CD4-positive, alpha-beta T cell (primary cell): ENCODE results near the gene FEM1A. TPM values are rescaled to one million over a fixed set of nuclear protein-coding genes. Genes with fewer than 3 reads are reported as not detected.
"Not testable (repeated sequence)": the region's sequence is repeated elsewhere in the genome, so short reads cannot be mapped to it uniquely, and the experiment has no call there.

ENCODE experiments used
- ATAC-seq: fragments of 200-7000 bp; cut with Tn5 transposase; one replicate; pipeline ENCODE4 v1.10.0; 2022; ENCODE audit warnings: mild to moderate bottlenecking; ENCODE audit not compliant: poor library complexity
- CTCF ChIA-PET: fragments of 350-600 bp; sonication (Branson Sonifier 250); formaldehyde crosslinking; loops from one replicate; lab custom pipeline; 2021; ENCODE audit warnings: antibody characterized with exemption, inconsistent platforms; lab: Charles Lee
- POLR2A ChIA-PET: fragments of 350-600 bp; sonication (Branson Sonifier 250); formaldehyde crosslinking; loops from one replicate; lab custom pipeline; 2021; ENCODE audit warnings: antibody characterized with exemption, inconsistent platforms; lab: Charles Lee
- DNase-seq, 14 experiments: peaks; one replicate each; pipeline ENCODE4 v3.0.0-alpha.2; 2013 to 2020; ENCODE audit warnings: mixed read lengths in 2 of 14
- H3K27ac ChIP-seq, 2 donors: one replicate each; pipeline versions ENCODE4 v1.5.1 to v1.7.0; 2013; ENCODE audit warnings: low read length in 2 of 2, low read depth in 1 of 2, mild to moderate bottlenecking in 1 of 2
- H3K27me3 ChIP-seq, 2 experiments: 1 replicate in 1 of 2; 2 replicates in 1 of 2; pipeline versions ENCODE4 v1.6.1 to v1.7.0; 2013; ENCODE audit warnings: low read length in 2 of 2, control low read depth in 1 of 2, mild to moderate bottlenecking in 1 of 2, moderate library complexity in 1 of 2; ENCODE audit not compliant: insufficient read depth in 2 of 2, control insufficient read depth in 1 of 2
- H3K36me3 ChIP-seq: one replicate; pipeline ENCODE4 v1.6.1; 2013; ENCODE audit warnings: low read length, control low read depth; ENCODE audit not compliant: insufficient read depth
- H3K4me1 ChIP-seq: one replicate; pipeline ENCODE4 v1.6.1; 2013; ENCODE audit warnings: low read length, control low read depth; ENCODE audit not compliant: insufficient read depth
- H3K4me3 ChIP-seq: one replicate; pipeline ENCODE4 v1.5.1; 2013; ENCODE audit warnings: mild to moderate bottlenecking, low read length, moderate library complexity
- H3K9me3 ChIP-seq, 2 experiments: 1 replicate in 1 of 2; 2 replicates in 1 of 2; pipeline versions ENCODE4 v1.6.1 to v1.7.0; 2013; ENCODE audit warnings: low read length in 2 of 2, mild to moderate bottlenecking in 2 of 2, control low read depth in 1 of 2, moderate library complexity in 1 of 2; ENCODE audit not compliant: control insufficient read depth in 1 of 2, insufficient read depth in 1 of 2
- H3K27ac Mint-ChIP-seq: one replicate; pipeline ENCODE4 v1.8.0; 2020; ENCODE audit warnings: mixed read lengths
- H3K27me3 Mint-ChIP-seq: one replicate; pipeline ENCODE4 v1.8.0; 2021; ENCODE audit warnings: mixed read lengths
- H3K36me3 Mint-ChIP-seq: one replicate; pipeline ENCODE4 v1.8.0; 2021; ENCODE audit warnings: low read depth, mixed read lengths
- H3K4me1 Mint-ChIP-seq: one replicate; pipeline ENCODE4 v1.8.0; 2021; ENCODE audit warnings: low read depth, mixed read lengths
- H3K4me3 Mint-ChIP-seq: one replicate; pipeline ENCODE4 v1.8.0; 2020; ENCODE audit warnings: mild to moderate bottlenecking, mixed read lengths
- H3K9me3 Mint-ChIP-seq: one replicate; pipeline ENCODE4 v1.8.0; 2020; ENCODE audit warnings: mixed read lengths
- intact Hi-C, 2 experiments: fragments of 100-400 bp; cut with DNase I in 1 of 2; cut with micrococcal nuclease in 1 of 2; formaldehyde crosslinking; loops; one replicate each; pipeline versions ENCODE4 v1.15.1 to v1.9.0; 2023 to 2025; cut with DNase I, micrococcal nuclease
- total RNA-seq, 174 experiments: library from RNA in 2 of 174; stranded (reverse) in 2 of 174; gene quantifications; one replicate each; pipeline ENCODE4 v1.2.3 and lab custom pipeline; 2021 to 2026
- TF ChIP-seq, protein P1 (sequence below): fragments of 200-600 bp; IDR thresholded peaks from one replicate; pipeline ENCODE4 v1.8.0; 2022; ENCODE audit warnings: antibody characterized with exemption, mild to moderate bottlenecking

The FEM1A gene
- total RNA-seq, 2 experiments from 2014 or later, result 11.8 to 12.1 TPM

DNA sequence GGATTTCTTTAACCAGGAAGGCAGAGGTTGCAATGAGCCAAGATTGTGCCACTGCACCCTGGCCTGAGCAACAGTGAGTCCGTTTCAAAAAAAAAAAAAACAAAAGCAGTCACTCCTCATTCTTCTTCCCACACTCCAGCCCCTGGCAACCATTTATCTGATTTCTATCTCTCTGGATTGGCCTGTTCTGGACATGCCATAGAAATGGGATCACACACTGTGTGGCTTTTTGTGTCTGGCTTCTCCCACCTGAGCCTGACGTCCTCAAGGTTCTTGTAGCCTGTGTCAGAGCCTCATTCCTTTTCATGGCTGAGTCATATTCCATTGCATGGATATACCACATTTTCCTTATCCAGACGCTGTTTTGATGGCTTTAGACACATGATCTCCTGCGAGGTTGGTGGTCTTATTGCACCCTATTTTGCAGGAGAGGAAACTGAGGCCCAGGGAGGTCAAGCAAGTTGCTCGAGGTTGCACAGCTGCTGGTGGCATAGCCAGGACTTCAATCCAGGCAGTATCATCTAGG lies 15.8 kb upstream of the FEM1A start:
- Histone ChIP-seq H3K36me3 (no peaks in the 10 kb centered on the region), H3K27ac (no peak overlapping the region), H3K9me3 (peaks cover under 1 to 10% of the 10 kb centered on the region in 2 experiments), H3K4me3 (no peak overlapping the region), H3K27me3 (peaks cover 0 to 13% of the 10 kb centered on the region in 2 experiments), H3K4me1 (no peaks in the 10 kb centered on the region)
- H3K36me3 Mint-ChIP-seq, result no peaks in the 10 kb centered on the region
- TF ChIP-seq, protein P1, sequence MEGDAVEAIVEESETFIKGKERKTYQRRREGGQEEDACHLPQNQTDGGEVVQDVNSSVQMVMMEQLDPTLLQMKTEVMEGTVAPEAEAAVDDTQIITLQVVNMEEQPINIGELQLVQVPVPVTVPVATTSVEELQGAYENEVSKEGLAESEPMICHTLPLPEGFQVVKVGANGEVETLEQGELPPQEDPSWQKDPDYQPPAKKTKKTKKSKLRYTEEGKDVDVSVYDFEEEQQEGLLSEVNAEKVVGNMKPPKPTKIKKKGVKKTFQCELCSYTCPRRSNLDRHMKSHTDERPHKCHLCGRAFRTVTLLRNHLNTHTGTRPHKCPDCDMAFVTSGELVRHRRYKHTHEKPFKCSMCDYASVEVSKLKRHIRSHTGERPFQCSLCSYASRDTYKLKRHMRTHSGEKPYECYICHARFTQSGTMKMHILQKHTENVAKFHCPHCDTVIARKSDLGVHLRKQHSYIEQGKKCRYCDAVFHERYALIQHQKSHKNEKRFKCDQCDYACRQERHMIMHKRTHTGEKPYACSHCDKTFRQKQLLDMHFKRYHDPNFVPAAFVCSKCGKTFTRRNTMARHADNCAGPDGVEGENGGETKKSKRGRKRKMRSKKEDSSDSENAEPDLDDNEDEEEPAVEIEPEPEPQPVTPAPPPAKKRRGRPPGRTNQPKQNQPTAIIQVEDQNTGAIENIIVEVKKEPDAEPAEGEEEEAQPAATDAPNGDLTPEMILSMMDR, result no peak
- POLR2A ChIA-PET, result no interaction called here
- H3K27ac Mint-ChIP-seq, result no peak overlapping the region
- H3K4me1 Mint-ChIP-seq, result no peaks in the 10 kb centered on the region
- H3K27me3 Mint-ChIP-seq, result peaks cover 35% of the 10 kb centered on the region
- H3K4me3 Mint-ChIP-seq, result no peak overlapping the region
- ATAC-seq, result no peak
- no peak for DNase-seq
- intact Hi-C loops, result no loop called here
- H3K9me3 Mint-ChIP-seq, result no peaks in the 10 kb centered on the region
- CTCF ChIA-PET, result no interaction called here

DNA sequence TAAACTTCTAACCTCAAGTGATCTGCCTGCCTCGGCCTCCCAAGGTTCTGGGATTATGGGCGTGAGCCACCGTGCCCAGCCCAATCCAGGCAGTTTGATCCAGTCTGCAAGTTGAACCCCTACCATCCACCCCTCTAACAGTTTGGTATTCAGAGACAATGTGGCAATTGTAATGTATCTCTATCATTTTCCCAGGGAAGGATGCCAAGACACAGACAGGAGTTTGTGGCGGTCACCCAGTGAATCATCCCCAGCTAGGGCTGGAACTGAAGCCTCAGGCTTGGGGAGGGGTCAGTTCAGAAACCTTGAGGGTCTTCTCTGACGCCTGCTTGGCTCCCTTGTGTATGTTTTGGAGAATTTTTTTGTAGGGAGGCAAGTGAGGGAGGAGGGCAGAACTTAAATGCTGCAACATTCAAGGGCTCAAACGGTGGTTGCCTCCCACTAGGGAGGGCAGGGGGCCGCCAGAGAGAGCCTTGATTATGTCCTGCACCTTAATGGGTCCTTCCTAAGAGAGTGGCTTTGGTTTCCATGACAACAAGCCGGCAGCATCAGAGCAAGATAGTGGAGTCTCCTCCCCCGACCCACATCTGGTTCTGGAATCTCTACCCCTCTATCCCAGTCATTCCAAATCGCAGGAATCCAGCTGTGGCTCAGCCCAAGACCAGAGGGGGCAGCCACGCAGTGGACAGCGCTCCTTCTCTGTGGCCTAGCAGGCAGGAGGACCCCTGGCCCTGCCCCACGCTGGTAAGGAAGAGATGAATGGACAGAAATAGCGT lies 14.9 kb upstream of the FEM1A start:
- Mint-ChIP-seq H3K36me3 (no peaks in the 10 kb centered on the region), H3K27me3 (peaks cover 42% of the 10 kb centered on the region), H3K9me3 (no peaks in the 10 kb centered on the region), H3K27ac (no peak overlapping the region), H3K4me3 (no peak overlapping the region), H3K4me1 (no peaks in the 10 kb centered on the region)
- ATAC-seq, result no peak
- Histone ChIP-seq H3K4me3 (no peak overlapping the region), H3K27ac (no peak overlapping the region), H3K27me3 (peaks cover 0 to 17% of the 10 kb centered on the region in 2 experiments), H3K4me1 (no peaks in the 10 kb centered on the region), H3K9me3 (peaks cover 6 to 13% of the 10 kb centered on the region in 2 experiments), H3K36me3 (no peaks in the 10 kb centered on the region)
- CTCF ChIA-PET, result no interaction called here
- POLR2A ChIA-PET, result no interaction called here
- intact Hi-C loops, result no loop called here
- TF ChIP-seq, protein P1, result no peak
- no peak for DNase-seq

DNA sequence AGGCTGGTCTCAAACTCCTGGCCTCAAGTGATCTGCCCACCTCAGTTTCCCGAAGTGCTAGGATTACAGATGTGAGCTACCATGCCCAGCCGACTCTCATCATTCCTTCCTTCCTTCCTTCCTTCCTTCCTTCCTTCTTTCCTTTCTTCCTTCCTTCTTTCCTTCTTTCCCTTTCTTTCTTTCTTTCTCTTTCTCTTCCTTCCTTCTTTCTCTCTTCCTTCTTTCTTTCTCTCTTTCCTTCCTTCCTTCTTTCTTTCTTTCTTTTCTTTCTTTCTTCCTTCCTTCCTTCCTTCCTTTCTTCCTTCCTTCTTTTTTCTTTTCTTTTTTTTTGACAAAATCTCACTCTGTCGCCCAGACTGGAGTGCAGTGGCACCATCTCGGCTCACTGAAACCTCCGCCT lies 13.4 kb upstream of the FEM1A start:
- ATAC-seq, H3K27ac Mint-ChIP-seq, H3K36me3 Mint-ChIP-seq, H3K4me3 ChIP-seq, H3K36me3 ChIP-seq, POLR2A ChIA-PET, H3K4me1 Mint-ChIP-seq, H3K4me1 ChIP-seq, H3K27ac ChIP-seq, DNase-seq, intact Hi-C loops, H3K9me3 Mint-ChIP-seq, H3K4me3 Mint-ChIP-seq: not testable (repeated sequence)
- peaks cover 38% of the 10 kb centered on the region for H3K27me3 Mint-ChIP-seq
- Histone ChIP-seq H3K9me3 (peaks cover 6 to 13% of the 10 kb centered on the region in 2 experiments), H3K27me3 (peaks cover 0 to 17% of the 10 kb centered on the region in 2 experiments)
- CTCF ChIA-PET, result interaction anchor here (1.3 kb wide), 1 partner anchor 13 kb away, joined by 4 read pairs; no protein-coding TSS in a partner anchor
